PFSK-1 (cell line): ENCODE data around the gene AMHR2.

Source experiments
- FOXP2 ChIP-seq: optimal IDR thresholded peaks from 2 replicates; pipeline ENCODE3; 2011; ENCODE audit warnings: borderline replicate concordance, control low read depth, inconsistent platforms; ENCODE audit not compliant: insufficient read depth; ENCODE audit errors: extremely low read length, extremely low read depth
- POLR2AphosphoS5 ChIP-seq: IDR thresholded peaks from 2 replicates; pipeline ENCODE4 v1.6.1; 2012; ENCODE audit warnings: low read depth, mild to moderate bottlenecking, control low read depth, low read length, moderate library complexity
- SIN3A ChIP-seq: IDR thresholded peaks from 2 replicates; pipeline ENCODE4 v1.6.1; 2012; ENCODE audit warnings: mild to moderate bottlenecking, low read length, moderate library complexity, borderline replicate concordance; ENCODE audit not compliant: insufficient read depth
- TAF1 ChIP-seq: IDR thresholded peaks from 2 replicates; pipeline ENCODE4 v1.6.1; 2012; ENCODE audit warnings: low read length, control low read depth, borderline replicate concordance; ENCODE audit not compliant: insufficient read depth
- TF ChIP-seq, protein P1 (sequence below), 2 experiments: IDR thresholded peaks; 2 replicates each; pipeline versions ENCODE4 v1.6.1 to v1.8.0; 2011 to 2012; ENCODE audit warnings: low read depth in 2 of 2, low read length in 2 of 2, control low read depth in 1 of 2, inconsistent platforms in 1 of 2, mild to moderate bottlenecking in 1 of 2, moderate library complexity in 1 of 2; ENCODE audit not compliant: insufficient read depth in 1 of 2

DNA sequence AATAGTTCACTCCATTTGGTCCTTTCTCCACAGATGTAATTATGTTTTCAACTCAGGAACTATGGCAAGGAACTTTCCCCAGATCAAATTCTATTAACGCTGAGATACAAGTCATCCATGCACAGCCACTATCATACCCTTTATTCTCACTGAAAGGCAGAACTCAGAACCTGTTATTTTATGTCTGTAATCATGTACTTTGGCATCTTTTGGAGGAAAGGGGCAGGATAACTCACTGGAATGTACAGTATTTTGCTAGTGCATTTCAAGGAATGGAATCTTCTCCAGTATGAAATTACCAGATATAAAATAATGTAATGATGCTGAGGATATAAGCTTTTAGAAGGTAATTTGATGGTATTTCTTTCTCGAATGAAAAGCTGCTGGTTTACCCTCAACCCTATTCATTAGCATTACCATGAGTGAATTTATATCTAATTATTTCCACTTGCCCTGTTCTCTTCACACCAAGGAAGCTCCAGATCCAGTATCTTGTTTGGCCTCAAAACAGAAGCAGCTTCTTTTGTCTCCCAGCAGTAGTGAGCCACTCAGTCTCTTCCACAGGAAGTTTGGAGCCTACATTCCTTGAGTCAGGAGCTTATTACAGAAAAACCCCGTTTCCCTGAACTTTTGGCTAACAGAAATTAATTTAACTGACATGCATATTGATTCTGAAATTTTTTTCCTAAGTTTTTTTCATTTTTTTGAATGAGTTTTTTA is 10.0 kb upstream of the AMHR2 start:
- TF ChIP-seq POLR2AphosphoS5 (no peak), TAF1 (no peak), SIN3A (no peak), FOXP2 (no peak)
- TF ChIP-seq, protein P1, sequence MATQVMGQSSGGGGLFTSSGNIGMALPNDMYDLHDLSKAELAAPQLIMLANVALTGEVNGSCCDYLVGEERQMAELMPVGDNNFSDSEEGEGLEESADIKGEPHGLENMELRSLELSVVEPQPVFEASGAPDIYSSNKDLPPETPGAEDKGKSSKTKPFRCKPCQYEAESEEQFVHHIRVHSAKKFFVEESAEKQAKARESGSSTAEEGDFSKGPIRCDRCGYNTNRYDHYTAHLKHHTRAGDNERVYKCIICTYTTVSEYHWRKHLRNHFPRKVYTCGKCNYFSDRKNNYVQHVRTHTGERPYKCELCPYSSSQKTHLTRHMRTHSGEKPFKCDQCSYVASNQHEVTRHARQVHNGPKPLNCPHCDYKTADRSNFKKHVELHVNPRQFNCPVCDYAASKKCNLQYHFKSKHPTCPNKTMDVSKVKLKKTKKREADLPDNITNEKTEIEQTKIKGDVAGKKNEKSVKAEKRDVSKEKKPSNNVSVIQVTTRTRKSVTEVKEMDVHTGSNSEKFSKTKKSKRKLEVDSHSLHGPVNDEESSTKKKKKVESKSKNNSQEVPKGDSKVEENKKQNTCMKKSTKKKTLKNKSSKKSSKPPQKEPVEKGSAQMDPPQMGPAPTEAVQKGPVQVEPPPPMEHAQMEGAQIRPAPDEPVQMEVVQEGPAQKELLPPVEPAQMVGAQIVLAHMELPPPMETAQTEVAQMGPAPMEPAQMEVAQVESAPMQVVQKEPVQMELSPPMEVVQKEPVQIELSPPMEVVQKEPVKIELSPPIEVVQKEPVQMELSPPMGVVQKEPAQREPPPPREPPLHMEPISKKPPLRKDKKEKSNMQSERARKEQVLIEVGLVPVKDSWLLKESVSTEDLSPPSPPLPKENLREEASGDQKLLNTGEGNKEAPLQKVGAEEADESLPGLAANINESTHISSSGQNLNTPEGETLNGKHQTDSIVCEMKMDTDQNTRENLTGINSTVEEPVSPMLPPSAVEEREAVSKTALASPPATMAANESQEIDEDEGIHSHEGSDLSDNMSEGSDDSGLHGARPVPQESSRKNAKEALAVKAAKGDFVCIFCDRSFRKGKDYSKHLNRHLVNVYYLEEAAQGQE (IDR thresholded peaks at IDR 0.05; ENCODE audit: insufficient read depth in 1 of 2, low read depth in 2 of 2, low read length in 2 of 2), result no peak
